NCI-H69 (cell line): ENCODE results near the gene DAP.

Experiments used
- DNase-seq: peaks from one replicate; lab custom pipeline; 2025; lab: John Stamatoyannopoulos, UW

Gene DAP

GRCh38 chr5:10689391-10690081 lies 71.5 kb downstream of the DAP start:
- DNase-seq = peak; percentile 56

GRCh38 chr5:10688651-10689171 lies 72.3 kb downstream of the DAP start:
- no peak for DNase-seq

- no peak for DNase-seq
These were observed 74.1 kb downstream of the DAP start for GRCh38 chr5:10686890-10687289.

GRCh38 chr5:10685115-10685521 lies 75.9 kb downstream of the DAP start:
- no peak for DNase-seq

- DNase-seq = peak; percentile 23
These were observed 76.5 kb downstream of the DAP start for GRCh38 chr5:10684303-10685086.

- DNase-seq = no peak
These were observed 78.1 kb downstream of the DAP start for GRCh38 chr5:10682801-10683525.

- DNase-seq = no peak
These were observed 79.0 kb downstream of the DAP start for GRCh38 chr5:10681731-10682679.

- no peak for DNase-seq
These were observed 80.1 kb downstream of the DAP start for GRCh38 chr5:10680876-10681481.

- no peak for DNase-seq
These were observed 81.6 kb downstream of the DAP start for GRCh38 chr5:10679336-10679988.

GRCh38 chr5:10678244-10678643 lies 82.8 kb downstream of the DAP start:
- DNase-seq = no peak

- DNase-seq = no peak
These were observed 83.5 kb downstream of the DAP start for GRCh38 chr5:10677533-10677932.

GRCh38 chr5:10676946-10677345 lies 84.1 kb downstream of the DAP start:
- DNase-seq = no peak

- DNase-seq = peak; percentile 15
These were observed 84.8 kb downstream of the DAP start for GRCh38 chr5:10676224-10676623.

- no peak for DNase-seq
These were observed 85.8 kb downstream of the DAP start for GRCh38 chr5:10675177-10675700.

GRCh38 chr5:10674582-10674981 lies 86.5 kb downstream of the DAP start:
- no peak for DNase-seq

- no peak for DNase-seq
These were observed 86.9 kb downstream of the DAP start for GRCh38 chr5:10674096-10674495.

GRCh38 chr5:10673407-10673806 lies 87.6 kb downstream of the DAP start:
- no peak for DNase-seq

GRCh38 chr5:10673017-10673389 lies 88.0 kb downstream of the DAP start:
- no peak for DNase-seq

- no peak for DNase-seq
These were observed 88.7 kb downstream of the DAP start for GRCh38 chr5:10672146-10673016.
